Keratinocyte (primary cell): ENCODE measurements around the gene SOHLH1. TPM values are rescaled to one million over a fixed set of nuclear protein-coding genes. Genes with fewer than 3 reads are reported as not detected.

Experiments
- DNase-seq: peaks from one replicate; pipeline ENCODE4 v3.0.0-alpha.2; 2011; ENCODE audit warnings: low read depth, missing footprints, low spot score
- FAIRE-seq: peaks from 2 replicates; lab custom pipeline; 2011; peaks lifted over from hg19 to GRCh38; lab: Jason Lieb, UNC
- H2AFZ ChIP-seq: 2 replicates; pipeline ENCODE4 v1.6.0; 2012; ENCODE audit warnings: low read length, control low read depth, inconsistent platforms; ENCODE audit not compliant: control insufficient read depth
- H3K27ac ChIP-seq: 2 replicates; pipeline ENCODE4 v1.5.1; 2011; ENCODE audit warnings: low read length; ENCODE audit not compliant: control insufficient read depth, insufficient read depth
- H3K27me3 ChIP-seq: 3 replicates; pipeline ENCODE4 v1.6.0; 2011; ENCODE audit warnings: low read length; ENCODE audit not compliant: control insufficient read depth, insufficient read depth; ENCODE audit errors: extremely low read depth
- H3K36me3 ChIP-seq, 2 experiments: 2 replicates in 1 of 2; 3 replicates in 1 of 2; pipeline ENCODE4 v1.5.1; 2011; ENCODE audit warnings: low read length in 2 of 2, mild to moderate bottlenecking in 1 of 2; ENCODE audit not compliant: control insufficient read depth in 2 of 2, insufficient read depth in 2 of 2; ENCODE audit errors: extremely low read depth in 1 of 2
- H3K4me1 ChIP-seq: 3 replicates; pipeline ENCODE4 v1.5.1; 2011; ENCODE audit warnings: low read length; ENCODE audit not compliant: control insufficient read depth, insufficient read depth; ENCODE audit errors: extremely low read depth
- H3K4me2 ChIP-seq: 3 replicates; pipeline ENCODE4 v1.6.0; 2011; ENCODE audit warnings: low read depth, low read length; ENCODE audit not compliant: control insufficient read depth, insufficient read depth; ENCODE audit errors: extremely low read depth
- H3K4me3 ChIP-seq, 3 experiments: fragments of 200-600 bp in 1 of 3; sonication (generic) in 1 of 3; 2 replicates in 2 of 3; 3 replicates in 1 of 3; pipeline ENCODE4 v1.5.1; 2011 to 2016; ENCODE audit warnings: low read length in 3 of 3, mild to moderate bottlenecking in 3 of 3, control low read depth in 2 of 3, inconsistent platforms in 1 of 3, low read depth in 1 of 3, mixed read lengths in 1 of 3, mixed run types in 1 of 3, moderate library complexity in 1 of 3; ENCODE audit not compliant: control insufficient read depth in 2 of 3, insufficient read depth in 2 of 3; ENCODE audit errors: extremely low read depth in 1 of 3
- H3K79me2 ChIP-seq: 2 replicates; pipeline ENCODE4 v1.6.0; 2012; ENCODE audit warnings: low read length; ENCODE audit not compliant: control insufficient read depth, insufficient read depth
- H3K9ac ChIP-seq: 3 replicates; pipeline ENCODE4 v1.6.0; 2011; ENCODE audit warnings: low read length; ENCODE audit not compliant: control insufficient read depth, insufficient read depth; ENCODE audit errors: extremely low read depth
- H3K9me1 ChIP-seq: 3 replicates; pipeline ENCODE4 v1.6.0; 2011; ENCODE audit warnings: low read length; ENCODE audit not compliant: control insufficient read depth, insufficient read depth; ENCODE audit errors: extremely low read depth
- H3K9me3 ChIP-seq: 2 replicates; pipeline ENCODE4 v1.5.1; 2012; ENCODE audit warnings: low read depth, low read length; ENCODE audit not compliant: control insufficient read depth
- H4K20me1 ChIP-seq: 3 replicates; pipeline ENCODE4 v1.6.0; 2011; ENCODE audit warnings: low read length; ENCODE audit not compliant: control insufficient read depth, insufficient read depth; ENCODE audit errors: extremely low read depth
- CTCF ChIP-seq, 3 experiments: IDR thresholded peaks in 1 of 3; conservative IDR thresholded peaks in 1 of 3; optimal IDR thresholded peaks in 1 of 3; 2 replicates in 2 of 3; 3 replicates in 1 of 3; pipeline versions ENCODE3 to v1.5.1; 2011; ENCODE audit warnings: low read length in 3 of 3, mild to moderate bottlenecking in 3 of 3, moderate library complexity in 2 of 3, control low read depth in 1 of 3, inconsistent platforms in 1 of 3; ENCODE audit not compliant: insufficient read depth in 2 of 3; ENCODE audit errors: extremely low read depth in 1 of 3
- EZH2 ChIP-seq: IDR thresholded peaks from one replicate; pipeline ENCODE4 v1.6.1; 2012; ENCODE audit warnings: inconsistent platforms, mild to moderate bottlenecking, low read length, moderate library complexity
- dilution Hi-C: fragments of 300-500 bp; cut with MboI; formaldehyde crosslinking; loops from one replicate; pipeline ENCODE4 v1.7.0; 2020; ENCODE audit warnings: low sequenced_read_pairs; ENCODE audit not compliant: extremely low pct_ligation_motif_present
- polyA plus RNA-seq, 5 experiments: library from polyadenylated mRNA; depleted of rRNA in 3 of 5; stranded (reverse) in 3 of 5; stranded (forward) in 1 of 5; unstranded in 1 of 5; fragments of >200 nt; gene quantifications; 1 replicate in 1 of 5; 2 replicates in 3 of 5; 3 replicates in 1 of 5; pipeline versions ENCODE4 v1.2.1 to v1.2.3, GENCODE V29; 2011 to 2012; ENCODE audit warnings: missing spikeins in 2 of 5, low read depth in 1 of 5, low replicate concordance in 1 of 5

Gene SOHLH1
- polyA plus RNA-seq, 1 donor (not counting 4 experiments of a cell fraction or from before 2014, with no cell fraction given), result not detected

- Histone ChIP-seq H3K9ac (no peak overlapping the region), H3K4me3 (no peak overlapping the region), H3K4me1 (no peaks in the 10 kb centered on the region), H4K20me1 (no peaks in the 10 kb centered on the region), H3K27ac (no peak overlapping the region), H3K9me1 (no peaks in the 10 kb centered on the region), H2AFZ (no peak overlapping the region), H3K79me2 (no peaks in the 10 kb centered on the region), H3K4me2 (no peak overlapping the region), H3K36me3 (no peaks in the 10 kb centered on the region), H3K27me3 (no peaks in the 10 kb centered on the region), H3K9me3 (no peaks in the 10 kb centered on the region)
- dilution Hi-C loops, result no loop called here
- FAIRE-seq (no peak), DNase-seq (no peak)
- TF ChIP-seq CTCF (optimal IDR thresholded peaks at IDR 0.05 in 1 of 3, IDR thresholded peaks at IDR 0.05 in 1 of 3, conservative IDR thresholded peaks at IDR 0.05 in 1 of 3; ENCODE audit: extremely low read depth in 1 of 3, insufficient read depth in 2 of 3, low read length in 3 of 3) (no peak), EZH2 (no peak)
Measured at GRCh38 chr9:135678236-135679017, 20.9 kb downstream of the SOHLH1 start.

- H3K4me3 ChIP-seq, result no peak overlapping the region
- DNase-seq (no peak), FAIRE-seq (no peak)
- no peaks in the 10 kb centered on the region for H3K4me1 ChIP-seq
- H4K20me1 ChIP-seq, result no peaks in the 10 kb centered on the region
- H3K79me2 ChIP-seq, result no peaks in the 10 kb centered on the region
- no peak overlapping the region for H3K4me2 ChIP-seq
- no peak overlapping the region for H2AFZ ChIP-seq
- H3K27ac ChIP-seq, result no peak overlapping the region
- dilution Hi-C loops, result no loop called here
- no peaks in the 10 kb centered on the region for H3K36me3 ChIP-seq
- H3K9ac ChIP-seq, result no peak overlapping the region
- TF ChIP-seq CTCF (optimal IDR thresholded peaks at IDR 0.05 in 1 of 3, IDR thresholded peaks at IDR 0.05 in 1 of 3, conservative IDR thresholded peaks at IDR 0.05 in 1 of 3; ENCODE audit: extremely low read depth in 1 of 3, insufficient read depth in 2 of 3, low read length in 3 of 3), result no peak
- no peak for TF ChIP-seq EZH2
- H3K27me3 ChIP-seq, result no peaks in the 10 kb centered on the region
- no peaks in the 10 kb centered on the region for H3K9me1 ChIP-seq
- H3K9me3 ChIP-seq, result no peaks in the 10 kb centered on the region
Measured at GRCh38 chr9:135677641-135678168, 21.6 kb downstream of the SOHLH1 start.
